Activated CD8-positive, alpha-beta memory T cell treated with anti-CD3 and anti-CD28 coated beads, Interleukin-2, amount 50 U/mL, for 24 hours (primary cell): ENCODE measurements around the gene MINDY4.

Experiments used
- DNase-seq: peaks from one replicate; pipeline ENCODE4 v3.0.0-alpha.2; 2020; ENCODE audit errors: extremely low read depth

Gene MINDY4

DNA sequence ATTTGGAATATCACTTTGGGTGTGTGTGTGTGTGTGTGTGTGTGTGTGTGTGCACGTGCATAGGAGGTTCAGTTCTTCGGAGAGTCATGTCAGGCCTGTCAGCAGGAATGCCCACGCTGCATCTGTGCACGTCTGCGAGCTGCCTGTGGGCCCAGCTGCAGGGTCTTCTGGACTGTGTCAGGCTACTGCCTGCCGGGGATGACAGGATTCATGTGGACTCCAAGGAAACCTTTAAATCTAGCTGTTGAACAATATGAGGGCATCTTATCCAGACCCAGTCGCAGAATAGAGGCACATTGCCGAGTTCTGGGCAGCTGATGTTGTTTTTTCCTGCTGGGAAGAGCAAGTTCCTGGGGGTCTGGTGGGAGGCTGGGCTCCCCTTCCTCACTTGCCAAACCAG, 159.4 kb downstream of the MINDY4 start:
- DNase-seq, result no peak

- DNase-seq, result no peak
Measured at GRCh38 chr7:30931161-30931928, 160.1 kb downstream of the MINDY4 start.

DNA sequence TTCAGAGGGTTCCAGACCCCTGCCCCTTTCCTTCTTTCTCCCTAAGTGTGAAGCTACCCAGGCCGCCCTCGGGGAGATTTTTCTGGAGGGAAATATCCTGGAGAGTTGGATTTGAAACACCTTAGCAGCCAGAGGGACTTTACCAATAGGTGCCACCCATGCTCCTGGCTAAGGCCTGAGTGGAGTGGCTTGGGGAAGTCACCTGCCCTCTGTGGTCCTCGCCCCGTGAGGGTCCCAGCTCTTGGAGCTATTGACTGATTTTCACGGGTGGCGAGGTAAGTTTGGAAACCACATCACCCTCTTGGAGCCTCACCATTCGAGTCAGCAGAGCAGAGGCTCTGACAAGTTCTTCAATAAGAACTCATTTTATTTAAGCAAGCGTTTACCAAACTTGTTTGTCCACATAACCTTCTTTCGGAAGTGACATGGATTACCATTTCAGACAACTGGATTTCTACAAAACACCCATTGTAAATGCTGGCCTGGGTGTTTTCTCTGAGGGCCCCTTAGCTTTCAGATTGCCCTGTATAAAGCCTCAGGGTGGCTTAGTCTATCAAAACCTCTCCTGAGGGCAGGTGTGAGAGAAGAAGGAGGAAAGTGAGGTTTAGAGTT, 160.8 kb downstream of the MINDY4 start:
- DNase-seq, result no peak

DNA sequence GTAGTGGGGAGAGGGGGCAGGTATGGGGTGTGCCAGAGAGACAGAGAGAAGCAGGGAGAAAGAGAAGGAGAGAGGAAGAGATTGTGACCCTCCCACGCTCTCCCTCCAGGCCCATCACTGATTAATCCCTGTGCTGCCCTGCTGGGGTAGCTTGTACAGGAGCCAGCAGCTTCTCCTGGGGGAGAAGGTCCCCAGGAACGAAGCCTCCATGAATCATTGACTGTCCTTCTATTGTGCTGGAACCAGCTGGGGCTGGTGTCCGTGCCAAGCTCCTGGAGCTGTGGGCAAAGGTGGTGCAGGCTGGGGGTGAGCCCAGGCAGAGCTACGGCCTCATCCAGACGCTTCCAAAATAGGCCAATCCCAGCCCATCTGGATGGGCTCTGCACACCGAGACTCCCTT, 161.3 kb downstream of the MINDY4 start:
- DNase-seq, result no peak

- no peak for DNase-seq
Measured at GRCh38 chr7:30933124-30933974, 162.1 kb downstream of the MINDY4 start.

DNA sequence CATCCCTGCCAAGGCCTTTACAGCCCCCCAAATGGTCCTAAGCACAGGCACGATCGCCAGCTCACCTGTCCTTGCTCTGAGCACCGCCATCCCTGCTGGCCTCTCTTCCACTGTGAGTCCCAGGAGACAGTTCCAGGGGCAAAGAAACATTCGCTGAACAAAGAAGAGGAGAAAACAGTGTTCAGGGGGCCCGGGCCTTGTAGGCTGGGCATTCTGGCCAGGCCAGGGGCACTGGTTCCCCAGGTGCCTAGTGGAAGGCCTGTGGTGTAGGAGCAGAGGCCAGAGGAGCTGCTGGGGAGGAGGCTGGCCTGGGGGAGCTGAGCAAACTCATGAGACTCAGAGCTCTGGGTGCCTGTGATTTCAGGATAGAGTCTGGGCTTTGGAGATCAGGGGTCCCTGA, 163.0 kb downstream of the MINDY4 start:
- no peak for DNase-seq

- DNase-seq, result no peak
Measured at GRCh38 chr7:30934732-30935568, 163.7 kb downstream of the MINDY4 start.

- no peak for DNase-seq
Measured at GRCh38 chr7:30935569-30935877, 164.3 kb downstream of the MINDY4 start.

DNA sequence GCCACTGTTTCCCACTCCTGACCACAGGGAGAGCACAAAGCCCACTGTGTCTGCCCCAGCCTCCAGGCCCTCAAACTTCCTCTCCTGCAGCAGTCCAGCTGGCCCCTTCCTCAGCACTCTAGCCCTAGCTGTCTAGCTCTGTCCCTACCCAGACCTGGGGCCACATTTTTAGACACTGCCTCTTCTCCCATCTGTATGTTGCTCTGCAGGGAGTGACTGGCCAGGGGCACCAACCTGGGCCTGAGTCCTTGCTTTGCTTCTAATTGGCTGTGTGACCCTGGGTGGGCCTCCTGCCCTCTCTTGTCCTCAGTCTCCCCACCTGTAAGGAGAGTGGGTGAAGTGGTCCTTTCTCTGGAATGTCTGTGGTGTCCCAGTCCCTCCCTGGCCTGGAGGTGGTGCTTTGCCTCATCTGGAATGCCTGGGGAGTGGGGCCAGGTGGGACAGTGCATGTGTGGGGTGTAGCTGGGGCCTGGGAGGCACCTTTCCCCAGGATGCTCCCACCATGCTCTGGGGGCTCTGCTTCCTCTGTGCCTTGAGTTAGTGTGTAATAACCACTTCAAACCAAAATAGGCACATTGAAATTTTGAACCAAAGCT, 165.5 kb downstream of the MINDY4 start:
- DNase-seq, result no peak

GRCh38 chr7:30937416-30937815, 166.2 kb downstream of the MINDY4 start:
- no peak for DNase-seq

GRCh38 chr7:30938435-30939316, 167.5 kb downstream of the MINDY4 start:
- DNase-seq, result peak; percentile 15

DNA sequence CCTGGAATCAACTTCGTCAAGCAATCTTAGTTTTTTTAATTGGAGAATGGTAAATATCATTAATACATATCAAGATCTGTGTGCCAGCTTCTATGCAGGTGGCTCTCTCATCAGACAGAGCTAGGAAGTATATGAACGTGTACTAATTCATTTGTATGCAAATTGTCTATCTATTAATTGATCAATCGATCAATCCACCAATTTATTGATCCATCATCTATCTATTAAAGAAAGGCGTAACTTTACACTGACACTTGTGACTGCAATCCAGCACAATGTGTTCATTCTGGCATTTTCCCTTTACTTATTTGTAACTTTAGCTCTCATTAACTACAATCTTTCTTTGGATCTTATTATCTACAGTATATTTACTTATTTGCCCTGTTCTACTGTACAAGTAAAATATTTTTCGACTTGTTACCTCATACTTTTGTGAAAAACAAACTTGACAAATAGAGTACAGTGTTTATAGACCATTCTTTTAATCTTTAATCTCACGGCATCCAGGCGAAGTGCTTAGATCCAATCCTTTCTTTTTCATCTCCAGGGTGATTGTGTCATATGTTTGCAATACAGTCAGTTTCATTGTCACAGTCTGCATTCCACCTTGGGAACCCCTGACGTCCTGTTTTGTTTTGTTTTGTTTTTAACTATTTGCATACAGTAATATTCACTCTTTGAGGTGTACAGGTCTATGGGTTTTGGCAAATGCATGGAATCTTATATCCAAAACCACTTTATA, 170.5 kb downstream of the MINDY4 start:
- DNase-seq, result no peak
